ENCODE results near the gene BMP10.

Gene BMP10

DNA sequence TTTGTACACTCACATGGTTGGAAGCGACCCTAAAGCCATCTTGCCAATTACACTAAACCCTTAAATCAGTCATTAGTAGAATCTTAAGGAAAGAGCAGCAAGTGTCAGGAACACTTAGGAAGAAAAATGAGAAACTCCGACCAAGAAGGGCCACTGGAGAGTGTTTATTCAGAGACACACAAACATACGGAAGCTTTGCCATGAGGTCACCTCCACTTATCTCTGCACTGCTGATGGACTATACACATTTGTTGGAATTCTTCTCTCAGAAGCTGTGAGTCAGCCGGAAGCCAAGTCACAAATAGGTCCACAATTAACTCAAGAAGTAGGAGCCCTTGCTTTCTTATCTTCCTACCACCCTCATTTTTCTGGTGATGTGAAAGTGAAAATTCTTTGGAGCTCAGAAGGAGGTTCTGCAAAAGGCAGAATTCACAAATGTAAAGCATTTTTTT is 21.6 kb downstream of the BMP10 start:
- no peak for DNase-seq

DNA sequence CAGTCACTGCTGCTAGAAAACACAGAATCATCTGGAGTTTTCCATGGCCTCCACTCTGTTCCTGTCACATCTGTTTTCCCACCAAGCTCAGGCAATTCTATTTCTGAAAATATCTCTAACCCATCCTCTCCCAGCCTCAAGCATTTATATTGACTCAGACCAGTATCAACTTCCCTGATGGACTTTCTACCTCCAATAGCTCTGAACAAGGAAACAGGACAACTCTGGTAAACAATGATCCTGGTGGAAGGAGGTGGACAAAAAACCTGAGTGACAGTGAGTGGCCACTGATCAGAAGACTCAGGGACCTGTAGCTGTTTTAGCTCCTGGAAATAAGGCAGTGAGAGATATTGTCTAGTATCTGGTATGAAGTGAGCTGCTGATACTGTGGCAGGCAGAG is 23.4 kb downstream of the BMP10 start:
- no peak for DNase-seq

DNA sequence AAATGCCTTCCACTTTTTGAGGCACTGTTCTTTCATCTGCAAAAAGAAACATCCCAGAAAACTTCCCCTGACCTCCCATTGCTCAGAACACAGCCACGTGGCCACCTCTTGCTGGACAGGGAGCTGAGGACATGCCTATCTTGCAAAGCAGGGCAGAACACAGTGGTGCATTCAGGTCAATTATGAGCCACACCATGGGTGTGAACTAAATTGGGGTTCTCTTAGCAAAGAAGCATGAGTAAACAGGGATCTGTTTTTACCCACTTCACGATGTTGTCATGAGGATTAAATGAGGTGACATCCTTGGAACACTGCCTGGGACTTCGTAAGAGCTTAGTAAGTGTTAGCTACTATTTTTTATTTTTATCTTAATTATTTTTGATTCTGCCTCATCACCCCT is 25.1 kb downstream of the BMP10 start:
- DNase-seq, result no peak

DNA sequence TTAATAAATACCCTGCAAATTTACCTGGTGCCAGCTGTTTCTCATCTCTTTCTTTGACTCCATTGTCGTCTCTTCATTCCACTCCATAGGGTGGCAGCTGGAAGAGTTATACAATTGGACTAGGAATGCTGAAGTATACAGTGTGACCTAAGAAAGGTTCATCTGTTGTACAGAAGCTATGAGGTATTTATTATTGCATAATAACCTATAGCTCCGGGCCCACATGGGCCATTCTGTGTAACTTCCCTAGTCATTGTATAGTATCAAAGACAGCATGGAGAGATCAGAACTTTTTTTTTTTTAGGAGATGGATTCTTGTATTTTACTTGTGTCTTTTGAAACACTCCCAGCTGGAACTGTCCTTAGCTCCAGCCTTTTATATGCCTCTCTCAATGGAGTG is 26.2 kb downstream of the BMP10 start:
- DNase-seq, result no peak

DNA sequence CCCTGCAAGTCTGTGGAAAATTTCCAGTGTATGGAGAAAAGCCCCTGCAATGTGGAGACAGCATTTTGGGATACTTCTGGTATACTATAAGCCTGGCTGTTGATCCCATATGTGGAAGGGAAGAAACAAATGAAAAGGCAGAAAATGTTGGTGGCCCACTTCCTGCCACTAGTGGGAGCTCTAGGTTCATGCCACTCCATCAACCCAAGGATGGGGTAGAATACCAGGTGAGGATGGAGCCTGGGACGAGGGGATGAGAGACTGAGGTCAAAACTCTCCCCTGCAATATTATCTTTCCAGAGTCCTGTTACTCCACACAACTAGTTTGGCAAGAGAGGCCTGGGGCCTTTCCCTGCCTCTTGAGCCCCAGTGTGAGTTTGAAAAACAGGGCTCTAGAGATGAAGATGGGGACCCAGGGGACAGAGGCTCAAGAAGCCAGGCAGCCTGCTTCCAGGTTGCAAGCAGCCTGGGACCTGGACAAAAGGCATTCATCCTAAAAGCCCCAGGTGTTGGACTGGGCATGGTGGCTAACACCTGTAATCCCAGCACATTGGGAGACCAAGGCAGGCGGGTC is 31.9 kb downstream of the BMP10 start:
- DNase-seq, result no peak

DNA sequence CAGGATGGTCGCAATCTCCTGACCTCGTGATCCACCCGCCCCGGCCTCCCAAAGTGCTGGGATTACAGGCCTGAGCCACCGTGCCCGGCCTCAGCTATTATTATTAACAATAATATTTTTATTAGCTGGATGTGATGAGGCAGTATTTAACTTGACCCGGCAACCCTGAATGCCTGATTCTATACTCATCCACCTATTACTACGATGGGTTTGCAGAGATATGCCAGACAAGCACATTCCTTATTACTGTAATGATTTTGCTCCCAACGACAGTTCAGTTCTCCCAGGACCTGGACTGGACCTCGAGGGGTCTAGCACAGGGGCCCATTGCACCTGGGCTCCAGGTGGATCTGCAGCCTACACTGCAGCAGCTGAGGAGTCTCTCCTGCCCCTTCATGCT is 32.6 kb downstream of the BMP10 start:
- DNase-seq, result no peak

DNA sequence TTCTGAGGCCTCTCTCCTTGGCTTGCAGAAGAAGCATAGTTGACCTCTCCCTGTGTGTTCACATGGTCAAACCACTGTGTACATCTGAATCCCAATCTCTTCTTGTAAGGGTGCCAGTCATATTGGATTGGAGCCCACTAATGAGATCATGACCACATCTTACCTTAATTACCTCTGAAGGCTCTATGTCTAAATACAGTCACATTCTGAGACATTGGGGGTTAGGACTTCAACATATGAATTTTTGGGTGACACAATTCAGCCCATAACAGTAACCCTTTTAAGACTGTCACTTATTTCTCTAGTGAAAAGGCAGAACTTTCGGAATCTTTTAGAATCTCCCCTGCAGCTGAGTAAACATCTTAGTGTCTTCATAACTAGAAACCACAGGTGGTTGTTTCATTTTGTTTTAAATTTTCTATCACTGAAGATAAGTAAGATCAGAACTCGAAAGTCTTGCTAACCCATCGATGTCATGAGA is 33.3 kb downstream of the BMP10 start:
- DNase-seq, result no peak

DNA sequence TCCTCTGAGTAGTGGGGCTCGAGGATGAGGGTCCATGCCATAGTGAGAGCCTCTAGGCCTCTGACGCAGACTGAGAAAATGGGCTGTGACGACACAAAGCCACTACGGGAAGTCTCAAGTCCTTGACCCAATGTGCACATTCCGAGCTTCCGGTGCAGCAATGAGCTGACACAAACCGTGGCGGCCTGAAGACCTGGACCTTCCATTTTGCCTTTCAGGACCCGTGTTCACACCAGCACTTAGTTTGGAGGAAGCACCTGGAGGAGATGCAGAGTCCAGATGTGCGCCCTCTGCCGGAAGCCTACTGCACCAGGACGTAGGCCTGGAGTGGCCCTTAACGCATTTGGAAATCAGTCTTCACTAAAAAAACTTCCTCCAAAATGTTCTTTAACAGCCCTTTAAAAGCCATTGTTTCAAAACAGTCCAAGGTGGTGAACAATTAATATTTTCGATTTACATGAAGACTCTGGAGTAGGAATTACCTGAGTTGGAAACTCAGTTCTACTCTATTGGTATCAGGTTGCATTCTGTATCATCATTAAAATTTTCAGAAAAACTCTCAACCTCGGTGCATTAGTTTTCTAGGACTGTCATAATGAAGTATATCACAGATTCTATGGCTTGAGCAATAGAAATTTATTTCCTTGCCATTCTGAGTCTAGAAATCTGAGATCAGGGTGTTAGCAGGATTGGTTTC is 33.9 kb downstream of the BMP10 start:
- peak; percentile 8 for DNase-seq

DNA sequence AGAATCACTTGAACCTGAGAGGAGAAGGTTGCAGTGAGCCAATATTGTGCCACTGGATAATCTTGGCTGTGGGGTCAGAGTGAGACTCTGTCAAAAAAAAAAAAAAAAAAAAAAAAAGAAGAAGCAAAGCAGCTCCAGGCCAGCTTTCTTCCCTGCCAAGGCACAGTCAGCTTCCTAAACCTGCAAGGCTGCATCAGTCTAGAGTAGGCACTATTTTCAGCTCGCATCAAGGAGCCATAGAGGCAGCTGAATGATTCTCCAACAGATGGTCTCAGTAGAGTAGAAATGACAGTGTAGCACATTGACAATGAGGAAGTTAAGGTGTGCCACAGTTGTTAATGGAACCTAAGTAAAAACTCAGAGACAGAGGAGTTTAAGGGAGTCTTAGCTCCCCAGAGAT is 35.6 kb downstream of the BMP10 start:
- no peak for DNase-seq

DNA sequence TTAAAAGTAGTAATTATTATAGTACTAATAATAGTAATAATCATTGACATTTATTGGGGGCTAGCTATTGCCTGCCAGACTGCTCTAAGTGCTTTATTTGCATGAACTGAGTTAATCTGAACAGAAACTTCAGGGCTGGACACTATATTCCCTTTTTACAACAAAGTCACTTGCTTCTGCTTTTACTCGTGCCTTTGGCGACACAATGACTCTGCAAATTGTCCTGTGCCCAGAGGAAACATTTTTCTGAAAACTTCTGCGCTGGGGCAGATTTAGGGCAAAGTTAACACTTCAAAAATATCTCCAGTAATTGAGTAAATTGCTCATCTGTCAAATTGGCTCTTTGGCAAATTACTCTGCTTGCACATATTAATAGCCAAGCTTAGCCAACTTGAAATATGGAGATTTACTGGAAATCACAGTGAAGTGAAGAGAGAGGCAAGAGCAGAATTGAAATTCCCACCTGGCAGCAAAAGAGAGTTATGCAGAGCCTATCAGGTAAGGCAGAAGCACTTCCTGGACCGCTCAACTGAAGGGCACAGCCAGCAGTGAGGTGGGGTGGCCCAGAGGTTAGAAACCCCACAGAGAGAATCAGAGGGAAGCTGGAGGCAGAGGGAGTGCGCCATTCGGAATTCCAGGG is 36.3 kb downstream of the BMP10 start:
- no peak for DNase-seq

DNA sequence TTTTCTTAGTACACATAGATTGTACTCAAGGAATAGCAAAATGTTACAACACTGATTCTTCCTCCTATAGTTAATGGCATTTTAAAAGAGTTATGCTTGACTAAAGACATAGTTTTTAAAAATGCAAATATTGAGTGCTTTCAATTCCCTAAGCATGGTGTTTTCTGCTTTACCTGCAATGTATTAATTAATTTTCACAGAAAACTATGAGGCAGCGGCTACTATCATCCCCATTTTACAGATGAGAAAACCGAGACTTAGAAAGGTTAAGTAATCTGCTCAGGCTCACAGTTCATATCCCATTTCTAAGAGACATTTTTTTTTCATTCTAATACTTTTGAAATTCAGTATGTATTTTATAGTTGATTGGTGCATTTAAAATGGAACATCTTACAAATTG is 38.0 kb downstream of the BMP10 start:
- no peak for DNase-seq

DNA sequence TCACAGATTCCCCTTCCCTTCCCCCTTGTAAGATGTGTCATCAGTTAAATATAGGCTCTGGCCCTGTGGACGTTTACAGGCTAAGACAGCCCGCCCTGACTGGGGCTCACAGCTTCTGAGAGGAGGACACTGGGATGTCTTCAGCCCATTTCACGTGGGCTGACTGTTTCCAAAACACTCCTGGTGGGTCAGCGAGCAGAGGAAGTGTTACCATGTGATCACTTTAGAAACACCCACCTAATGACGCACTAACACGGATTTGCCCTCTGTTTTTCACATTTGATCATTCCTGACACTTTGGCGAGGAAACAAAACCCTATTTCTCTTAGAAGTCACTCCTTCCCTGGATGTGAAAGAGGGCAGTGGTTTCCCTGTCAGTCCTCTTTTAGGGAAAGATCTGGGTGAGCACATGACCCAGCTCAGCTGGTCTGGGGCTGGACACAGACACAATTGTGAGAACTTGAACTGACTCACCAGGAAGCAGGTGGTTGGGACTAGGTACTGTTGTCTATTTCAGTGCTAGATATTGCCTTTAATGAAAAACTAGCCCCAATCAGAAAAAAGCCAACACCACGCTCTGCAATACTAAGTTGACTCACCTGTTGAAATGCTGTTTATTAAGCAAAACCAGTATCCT is 38.8 kb downstream of the BMP10 start:
- no peak for DNase-seq

DNA sequence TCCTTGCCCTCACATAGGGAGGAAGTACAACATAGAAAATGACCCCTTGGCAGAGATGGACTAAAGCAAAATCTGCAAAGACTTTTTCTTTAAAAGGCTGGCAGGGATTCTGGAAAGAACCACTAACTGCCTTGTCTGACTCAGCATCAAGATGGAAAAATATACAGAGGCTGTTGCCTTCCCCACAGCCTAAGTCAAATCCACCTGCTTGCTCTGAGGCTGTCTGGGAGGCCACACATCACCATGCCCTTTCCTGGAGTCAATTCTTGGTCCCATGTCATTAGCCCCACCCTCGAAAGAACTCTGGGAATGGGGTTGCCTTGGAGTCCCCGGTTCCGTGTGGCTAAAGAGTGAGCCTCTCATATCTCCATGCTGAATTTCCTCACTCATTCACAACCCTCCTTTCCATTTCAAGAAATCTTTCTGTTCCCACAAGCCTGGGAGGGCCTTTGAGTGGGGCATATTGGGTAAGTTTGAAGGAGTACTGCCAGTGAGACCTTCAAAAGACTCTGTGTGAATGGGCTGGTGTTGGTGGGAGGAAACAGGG is 39.4 kb downstream of the BMP10 start:
- no peak for DNase-seq

DNA sequence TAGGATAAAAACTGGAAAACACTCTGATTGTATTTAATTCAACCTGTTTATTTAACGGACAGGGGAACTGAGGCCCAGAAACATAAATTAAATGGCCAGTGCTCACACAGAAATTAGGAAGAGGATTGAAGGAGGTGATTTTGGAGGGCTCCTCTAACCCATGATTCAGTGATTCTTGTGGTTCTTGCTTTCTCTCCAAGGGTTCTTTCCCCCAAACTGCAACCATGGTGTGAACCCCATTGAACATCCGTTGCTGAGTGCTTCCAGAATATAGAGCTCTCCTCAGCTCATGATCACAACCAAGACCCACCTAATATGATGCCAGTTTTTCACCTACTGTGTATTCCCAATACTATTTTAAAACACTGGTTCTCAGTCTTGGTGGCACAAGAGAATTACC is 41.4 kb downstream of the BMP10 start:
- no peak for DNase-seq

DNA sequence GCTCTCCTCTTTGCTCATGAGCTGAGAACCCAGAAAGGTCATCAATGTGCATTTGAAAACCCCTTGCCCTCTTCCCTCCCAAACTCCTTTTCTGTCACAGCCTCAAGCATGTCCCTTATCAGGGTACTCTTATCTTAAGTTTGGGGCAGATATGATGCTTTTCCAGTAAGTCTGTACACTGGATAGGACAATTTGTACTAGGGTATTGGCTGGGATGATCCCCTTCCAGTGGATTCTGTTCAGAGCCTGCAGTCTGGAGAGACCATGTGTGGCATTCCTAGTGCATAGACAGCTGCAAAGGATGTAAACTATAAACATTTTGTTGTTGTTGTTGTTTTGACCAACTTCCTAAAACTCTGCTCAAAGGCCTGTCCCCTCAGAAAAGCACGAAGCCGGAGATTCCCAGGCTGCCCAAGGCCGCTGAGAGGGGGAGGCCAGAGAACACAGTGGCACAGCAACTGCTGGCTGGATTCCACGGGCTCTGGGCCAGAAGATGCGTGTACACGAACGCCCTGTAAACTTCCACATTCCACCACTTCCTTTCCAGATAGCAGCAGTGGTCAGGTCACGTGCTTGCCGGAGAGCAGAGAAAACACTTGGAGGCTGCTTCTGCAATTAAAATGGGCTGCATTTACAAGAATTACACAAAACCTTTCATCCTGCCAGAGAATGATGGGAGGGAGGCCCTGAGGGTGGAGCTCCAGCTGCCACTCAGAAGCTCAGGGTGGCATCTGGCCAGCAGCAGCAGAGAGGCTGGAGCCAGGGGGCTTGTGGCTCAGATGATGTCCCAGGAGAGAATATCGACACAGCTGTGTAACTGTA is 42.1 kb downstream of the BMP10 start:
- DNase-seq, result no peak

DNA sequence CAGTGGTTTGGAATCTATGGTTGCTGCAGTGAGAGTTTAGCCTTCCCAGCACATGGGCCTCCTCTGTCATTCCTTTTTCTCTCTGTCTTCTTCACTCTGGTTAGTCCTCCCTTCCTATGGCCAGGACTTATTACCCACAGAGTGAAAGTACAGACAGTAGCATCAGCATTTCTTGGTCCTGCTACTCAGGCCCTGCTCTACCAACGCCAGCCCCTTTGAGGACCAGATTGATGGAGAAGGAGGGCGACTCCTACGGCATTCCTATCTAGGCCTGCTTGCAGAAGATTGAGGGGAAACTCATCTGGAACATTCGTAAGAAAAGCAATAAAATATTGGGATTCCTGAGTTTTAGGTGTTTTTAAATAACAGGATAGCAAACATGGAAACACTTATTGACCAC is 43.5 kb downstream of the BMP10 start:
- DNase-seq, result no peak

DNA sequence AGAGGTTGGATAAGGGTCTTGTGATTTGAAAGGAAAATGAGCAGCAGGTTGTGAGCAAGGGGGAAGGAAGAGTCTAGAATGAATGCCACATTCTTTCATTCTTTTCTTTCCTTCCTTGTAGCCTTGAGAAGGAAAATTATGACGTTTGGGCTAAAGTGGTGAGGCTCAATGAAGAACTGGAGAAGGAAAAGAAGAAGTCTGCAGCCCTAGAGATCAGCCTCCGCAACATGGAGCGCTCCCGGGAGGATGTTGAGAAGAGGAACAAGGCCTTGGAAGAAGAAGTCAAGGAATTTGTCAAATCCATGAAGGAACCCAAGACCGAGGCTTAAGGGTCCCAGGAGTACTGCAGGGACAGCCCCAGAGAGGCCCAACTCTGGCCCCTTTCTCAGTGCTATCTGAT is 45.3 kb downstream of the BMP10 start:
- DNase-seq, result no peak

DNA sequence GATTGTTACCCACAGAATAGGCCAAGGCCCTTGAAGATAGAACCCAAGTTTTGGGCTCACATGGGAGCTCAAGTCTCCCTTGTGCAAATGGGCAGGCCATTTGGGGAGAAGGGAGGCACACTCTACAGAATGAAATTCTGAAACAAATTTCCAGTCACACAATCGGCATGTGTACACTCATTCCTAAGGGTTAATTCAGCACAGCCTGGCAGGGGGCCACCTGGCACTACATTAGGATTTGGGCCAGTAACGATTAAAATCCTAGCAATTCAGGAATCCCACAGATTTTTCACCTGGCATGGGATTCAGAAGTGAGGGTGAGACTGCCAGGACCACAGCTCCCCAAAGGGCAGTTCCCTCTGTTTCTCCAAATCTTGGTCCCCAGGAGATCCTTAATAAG is 46.4 kb downstream of the BMP10 start:
- no peak for DNase-seq

DNA sequence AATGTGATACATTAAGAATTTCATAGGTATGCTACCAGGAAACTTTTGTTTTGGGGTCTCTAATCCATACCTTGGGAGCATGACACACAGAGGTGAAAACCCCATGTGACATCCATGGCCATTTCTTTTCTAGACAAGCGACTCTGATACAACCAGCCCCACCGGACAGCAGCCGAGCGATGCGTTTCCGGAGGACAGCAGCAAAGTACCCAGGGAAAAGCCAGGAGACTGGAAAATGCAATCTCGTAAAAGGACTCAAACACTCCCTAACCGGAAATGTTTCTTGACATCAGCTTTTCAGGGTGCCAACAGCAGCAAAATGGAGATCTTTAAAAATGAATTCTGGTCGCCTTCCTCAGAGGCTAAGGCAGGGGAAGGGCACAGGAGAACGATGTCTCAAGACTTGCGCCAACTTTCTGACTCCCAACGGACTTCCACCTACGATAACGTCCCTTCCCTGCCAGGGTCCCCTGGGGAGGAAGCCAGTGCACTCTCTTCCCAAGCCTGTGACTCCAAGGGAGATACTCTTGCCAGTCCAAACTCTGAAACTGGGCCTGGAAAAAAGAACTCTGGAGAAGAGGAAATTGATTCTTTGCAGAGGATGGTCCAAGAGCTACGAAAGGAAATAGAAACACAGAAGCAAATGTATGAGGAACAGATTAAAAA is 48.9 kb downstream of the BMP10 start:
- DNase-seq, result no peak

DNA sequence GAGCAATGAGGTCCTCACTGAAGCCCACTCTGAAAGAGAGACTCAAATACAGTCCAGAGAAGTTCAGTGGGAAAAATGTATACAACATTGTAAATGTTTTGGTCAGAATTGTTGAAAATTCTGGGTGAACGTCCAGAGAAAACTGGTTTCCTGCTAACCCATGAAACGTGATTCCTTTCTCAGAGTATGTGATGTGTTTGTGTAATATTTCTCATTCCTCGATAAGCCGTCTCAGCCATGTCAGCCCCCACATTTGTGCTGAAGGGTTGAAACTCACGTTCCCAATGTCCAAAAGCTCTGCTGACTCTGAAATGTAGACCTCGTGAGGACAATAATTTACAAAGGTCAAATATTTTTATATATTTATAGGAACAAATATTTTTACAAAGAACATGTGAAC is 51.6 kb downstream of the BMP10 start:
- no peak for DNase-seq

DNA sequence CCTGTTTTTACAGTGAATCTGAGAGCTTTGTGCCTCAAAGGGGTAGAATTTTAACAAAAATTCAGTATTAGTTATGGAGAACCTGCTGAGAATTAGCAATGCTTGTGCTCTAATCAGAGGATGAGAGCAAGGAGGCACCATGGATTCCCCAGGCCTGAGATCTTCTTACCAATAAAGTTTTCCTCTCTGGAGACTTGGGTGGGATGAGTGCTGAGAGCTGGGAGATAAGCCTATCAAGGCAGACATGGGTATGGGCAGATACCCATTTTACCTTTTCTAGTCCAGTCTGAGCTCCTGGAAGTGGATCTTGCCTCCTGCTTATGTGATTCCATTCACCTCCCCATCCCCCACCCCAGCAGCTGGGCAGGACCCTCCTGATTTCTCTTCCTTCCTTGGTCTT is 53.9 kb downstream of the BMP10 start:
- no peak for DNase-seq
